Stimulated activated CD4-positive, alpha-beta T cell treated with anti-CD3 and anti-CD28 coated beads, Interleukin-12 subunit alpha, Interleukin-12 subunit beta, amount 100 ng/mL, for 4 hours (primary cell): ENCODE results near the gene RNU6-1.

Experiments used
- DNase-seq: peaks from one replicate; pipeline ENCODE4 v3.0.0-alpha.2; 2020

RNU6-1 gene

GRCh38 chr15:67819636-67820035, 20.2 kb downstream of the RNU6-1 start:
- DNase-seq: no peak

GRCh38 chr15:67818464-67818863, 21.4 kb downstream of the RNU6-1 start:
- DNase-seq: no peak

- no peak for DNase-seq
These were observed 23.2 kb downstream of the RNU6-1 start for GRCh38 chr15:67816668-67817067.

- DNase-seq: no peak
These were observed 24.7 kb downstream of the RNU6-1 start for GRCh38 chr15:67815036-67815592.

- DNase-seq: no peak
These were observed 26.7 kb downstream of the RNU6-1 start for GRCh38 chr15:67813104-67813634.

GRCh38 chr15:67812241-67812644, 27.6 kb downstream of the RNU6-1 start:
- no peak for DNase-seq

GRCh38 chr15:67809866-67810265, 30.0 kb downstream of the RNU6-1 start:
- no peak for DNase-seq

- no peak for DNase-seq
These were observed 30.4 kb downstream of the RNU6-1 start for GRCh38 chr15:67809441-67809840.

GRCh38 chr15:67808821-67809220, 31.0 kb downstream of the RNU6-1 start:
- no peak for DNase-seq

- no peak for DNase-seq
These were observed 32.0 kb downstream of the RNU6-1 start for GRCh38 chr15:67807836-67808235.

GRCh38 chr15:67807141-67807540, 32.7 kb downstream of the RNU6-1 start:
- DNase-seq: no peak

GRCh38 chr15:67806536-67806935, 33.3 kb downstream of the RNU6-1 start:
- no peak for DNase-seq

- DNase-seq: no peak
These were observed 34.0 kb downstream of the RNU6-1 start for GRCh38 chr15:67805666-67806516.

GRCh38 chr15:67805008-67805665, 34.7 kb downstream of the RNU6-1 start:
- no peak for DNase-seq

GRCh38 chr15:67803996-67804843, 35.6 kb downstream of the RNU6-1 start:
- no peak for DNase-seq

- DNase-seq: no peak
These were observed 36.5 kb downstream of the RNU6-1 start for GRCh38 chr15:67803299-67803698.

GRCh38 chr15:67801926-67802914, 37.6 kb downstream of the RNU6-1 start:
- no peak for DNase-seq

- DNase-seq: no peak
These were observed 38.7 kb downstream of the RNU6-1 start for GRCh38 chr15:67801142-67801541.

- DNase-seq: no peak
These were observed 40.0 kb downstream of the RNU6-1 start for GRCh38 chr15:67799801-67800205.

- DNase-seq: no peak
These were observed 43.4 kb downstream of the RNU6-1 start for GRCh38 chr15:67796196-67797127.
